Ovary (tissue), 3 donors: Measurements from ENCODE around the gene ECSIT.

Source experiments
- POLR2A ChIP-seq: fragments of 450-650 bp; IDR thresholded peaks from one replicate; pipeline ENCODE4 v1.6.1; 2017; ENCODE audit warnings: antibody characterized with exemption, mild to moderate bottlenecking, moderate library complexity
- TF ChIP-seq, protein P1 (sequence below), 3 donors: fragments of 450-650 bp in 2 of 3; fragments of 200-600 bp in 1 of 3; IDR thresholded peaks; one replicate each; pipeline versions ENCODE4 v1.5.1 to v1.8.0; 2016 to 2022; ENCODE audit warnings: antibody characterized with exemption in 3 of 3, mild to moderate bottlenecking in 1 of 3
- donor health status: DM: no; HTN: no; CAD: no.

DNA sequence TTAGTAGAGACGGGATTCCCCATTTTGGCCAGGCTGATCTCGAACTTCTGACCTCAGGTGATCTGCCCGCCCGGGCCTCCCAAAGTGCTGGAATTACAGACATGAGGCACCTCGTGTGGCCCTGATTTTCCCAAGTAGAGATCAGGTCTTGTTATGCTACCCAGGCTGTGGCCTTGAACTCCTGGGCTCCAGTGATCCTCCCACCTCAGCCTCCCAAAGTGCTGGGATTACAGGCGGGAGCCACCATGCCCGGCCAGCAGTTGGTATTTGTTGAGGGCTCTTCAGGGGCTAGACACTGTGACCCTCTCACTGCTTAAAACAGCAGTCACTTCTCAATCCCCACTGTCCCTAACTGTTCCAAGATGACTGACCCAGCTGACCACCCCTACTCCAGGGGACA is 39.6 kb downstream of the ECSIT start:
- TF ChIP-seq, protein P1, sequence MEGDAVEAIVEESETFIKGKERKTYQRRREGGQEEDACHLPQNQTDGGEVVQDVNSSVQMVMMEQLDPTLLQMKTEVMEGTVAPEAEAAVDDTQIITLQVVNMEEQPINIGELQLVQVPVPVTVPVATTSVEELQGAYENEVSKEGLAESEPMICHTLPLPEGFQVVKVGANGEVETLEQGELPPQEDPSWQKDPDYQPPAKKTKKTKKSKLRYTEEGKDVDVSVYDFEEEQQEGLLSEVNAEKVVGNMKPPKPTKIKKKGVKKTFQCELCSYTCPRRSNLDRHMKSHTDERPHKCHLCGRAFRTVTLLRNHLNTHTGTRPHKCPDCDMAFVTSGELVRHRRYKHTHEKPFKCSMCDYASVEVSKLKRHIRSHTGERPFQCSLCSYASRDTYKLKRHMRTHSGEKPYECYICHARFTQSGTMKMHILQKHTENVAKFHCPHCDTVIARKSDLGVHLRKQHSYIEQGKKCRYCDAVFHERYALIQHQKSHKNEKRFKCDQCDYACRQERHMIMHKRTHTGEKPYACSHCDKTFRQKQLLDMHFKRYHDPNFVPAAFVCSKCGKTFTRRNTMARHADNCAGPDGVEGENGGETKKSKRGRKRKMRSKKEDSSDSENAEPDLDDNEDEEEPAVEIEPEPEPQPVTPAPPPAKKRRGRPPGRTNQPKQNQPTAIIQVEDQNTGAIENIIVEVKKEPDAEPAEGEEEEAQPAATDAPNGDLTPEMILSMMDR (IDR thresholded peaks at IDR 0.05), result no peak
- TF ChIP-seq POLR2A, result no peak
